VCaP (cell line): Measurements from ENCODE around the gene UGCG.

Experiments used
- H3K27ac ChIP-seq: fragments of 450-650 bp; 2 replicates; pipeline ENCODE4 v1.5.1; 2017
- TF ChIP-seq, protein P1 (sequence below): fragments of 450-650 bp; conservative IDR thresholded peaks from 2 replicates; pipeline ENCODE4 v1.5.1; 2017; ENCODE audit warnings: mild to moderate bottlenecking, moderate library complexity

UGCG gene

DNA sequence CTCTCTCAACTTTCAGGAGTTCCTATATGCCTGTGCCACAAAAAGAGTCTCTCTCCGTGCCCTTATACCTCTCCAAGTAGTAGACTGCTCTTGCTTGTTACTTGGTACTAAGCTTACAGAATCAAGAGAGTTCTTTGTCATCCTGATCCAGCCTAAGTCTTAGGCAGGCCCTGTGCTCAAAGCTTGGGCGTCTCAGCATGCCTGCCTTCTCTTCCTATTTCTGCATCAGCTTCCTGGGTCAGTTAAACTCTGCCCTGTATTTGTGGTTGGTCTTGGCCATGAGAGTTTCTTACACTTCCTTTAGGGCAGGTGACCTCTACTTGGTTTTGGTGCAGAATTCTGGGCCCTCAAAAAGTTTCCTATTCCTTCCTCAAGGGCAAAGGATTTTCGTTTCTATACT, 33.0 kb upstream of the UGCG start:
- TF ChIP-seq, protein P1, sequence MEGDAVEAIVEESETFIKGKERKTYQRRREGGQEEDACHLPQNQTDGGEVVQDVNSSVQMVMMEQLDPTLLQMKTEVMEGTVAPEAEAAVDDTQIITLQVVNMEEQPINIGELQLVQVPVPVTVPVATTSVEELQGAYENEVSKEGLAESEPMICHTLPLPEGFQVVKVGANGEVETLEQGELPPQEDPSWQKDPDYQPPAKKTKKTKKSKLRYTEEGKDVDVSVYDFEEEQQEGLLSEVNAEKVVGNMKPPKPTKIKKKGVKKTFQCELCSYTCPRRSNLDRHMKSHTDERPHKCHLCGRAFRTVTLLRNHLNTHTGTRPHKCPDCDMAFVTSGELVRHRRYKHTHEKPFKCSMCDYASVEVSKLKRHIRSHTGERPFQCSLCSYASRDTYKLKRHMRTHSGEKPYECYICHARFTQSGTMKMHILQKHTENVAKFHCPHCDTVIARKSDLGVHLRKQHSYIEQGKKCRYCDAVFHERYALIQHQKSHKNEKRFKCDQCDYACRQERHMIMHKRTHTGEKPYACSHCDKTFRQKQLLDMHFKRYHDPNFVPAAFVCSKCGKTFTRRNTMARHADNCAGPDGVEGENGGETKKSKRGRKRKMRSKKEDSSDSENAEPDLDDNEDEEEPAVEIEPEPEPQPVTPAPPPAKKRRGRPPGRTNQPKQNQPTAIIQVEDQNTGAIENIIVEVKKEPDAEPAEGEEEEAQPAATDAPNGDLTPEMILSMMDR = no peak
- no peak overlapping the region for H3K27ac ChIP-seq

DNA sequence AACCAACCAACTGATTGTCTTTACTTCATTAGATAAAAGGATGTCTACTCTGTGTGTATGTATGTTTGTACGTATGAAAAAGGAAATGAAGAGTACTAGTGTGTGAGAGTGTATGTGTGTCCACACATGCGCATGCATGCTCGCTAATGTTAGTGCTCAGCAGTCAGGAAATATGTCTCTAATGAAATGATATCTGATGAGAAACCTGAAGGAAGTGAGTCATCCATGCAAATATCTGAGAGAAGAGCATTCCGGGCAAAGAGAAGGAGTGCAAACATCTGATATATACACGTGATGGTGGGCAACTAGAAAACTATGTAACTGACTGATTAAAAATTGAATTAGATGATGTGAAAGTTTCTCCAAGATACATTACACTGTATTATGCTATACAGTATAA, 29.6 kb upstream of the UGCG start:
- peak overlapping the region; percentile 2; the same call in 1 of the 2 replicates for H3K27ac ChIP-seq
- TF ChIP-seq, protein P1 = no peak

DNA sequence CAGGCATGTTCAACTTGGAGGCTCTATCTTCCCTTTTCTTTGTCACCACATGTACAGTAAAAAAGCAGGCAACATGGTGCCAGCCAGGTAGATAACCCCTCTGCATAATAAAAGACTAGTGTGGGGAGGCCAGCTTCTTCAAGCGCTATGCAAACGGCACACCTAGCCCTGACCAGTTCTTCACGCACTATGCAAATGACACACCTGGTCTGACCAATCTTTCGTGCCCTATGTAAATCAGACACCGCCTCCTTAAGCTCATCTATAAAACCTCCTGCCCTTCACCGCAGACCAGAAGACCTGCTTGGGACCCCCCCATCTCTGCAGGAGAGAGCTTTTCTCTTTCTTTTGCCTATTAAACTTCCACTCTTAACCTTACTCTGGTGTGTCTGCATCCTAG, 28.1 kb upstream of the UGCG start:
- TF ChIP-seq, protein P1 = no peak
- no peak overlapping the region for H3K27ac ChIP-seq

DNA sequence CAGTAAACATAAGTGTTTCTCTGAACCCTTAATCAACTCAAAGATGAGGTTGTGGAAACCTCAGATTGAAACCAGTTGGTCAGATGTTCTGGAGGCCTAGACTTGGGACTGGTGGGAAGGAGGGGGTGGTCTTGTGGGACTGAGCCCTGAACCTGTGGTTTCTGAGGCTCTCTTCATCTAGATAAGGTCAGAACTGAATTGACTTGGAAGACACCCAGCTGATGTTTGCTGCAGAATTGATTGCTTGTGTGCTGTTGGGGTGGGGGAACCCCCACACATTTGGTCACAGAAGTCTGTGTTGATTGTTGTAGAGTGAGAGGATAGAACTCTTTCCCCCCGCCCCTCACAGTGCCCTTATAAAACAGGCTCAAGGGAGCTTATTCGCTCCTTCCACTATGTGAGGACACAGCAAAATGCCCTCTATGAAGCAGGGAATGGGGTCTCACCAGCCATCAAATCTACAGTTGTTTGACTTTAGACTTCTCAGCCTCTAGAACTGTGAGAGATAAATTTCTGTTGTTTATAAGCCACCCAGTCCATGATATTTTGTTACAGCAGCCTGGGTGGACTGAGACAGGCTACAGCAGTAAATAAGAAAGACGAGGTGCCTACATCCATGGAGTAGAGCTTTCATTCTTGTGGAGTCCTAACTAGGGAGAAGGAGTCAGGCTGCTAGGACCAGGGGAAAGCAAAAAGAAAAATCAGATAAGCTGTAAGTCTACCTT, 25.7 kb upstream of the UGCG start:
- TF ChIP-seq, protein P1 = no peak

DNA sequence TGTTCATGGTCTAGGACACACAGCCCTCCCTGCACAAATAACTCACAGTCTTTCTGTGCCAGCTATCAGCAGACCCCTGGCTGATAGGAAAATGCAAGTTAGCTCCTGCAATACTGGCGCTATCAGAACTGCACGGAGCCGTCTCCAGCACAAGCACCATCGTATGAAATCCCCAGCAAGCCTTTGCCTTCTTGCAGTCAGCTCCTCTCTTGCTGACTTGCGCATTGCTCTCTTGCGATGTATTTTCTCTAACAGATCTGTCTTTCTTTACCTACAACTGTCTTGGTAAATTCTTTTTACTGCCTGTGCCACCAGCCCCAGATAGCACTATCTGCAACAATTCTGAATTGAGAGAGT, 25.1 kb upstream of the UGCG start:
- peak overlapping the region; percentile 12 for H3K27ac ChIP-seq
- TF ChIP-seq, protein P1 = no peak

More for the DNA sequence above, 25.7 kb upstream of the UGCG start:
- peak overlapping the region; percentile 12 for H3K27ac ChIP-seq

DNA sequence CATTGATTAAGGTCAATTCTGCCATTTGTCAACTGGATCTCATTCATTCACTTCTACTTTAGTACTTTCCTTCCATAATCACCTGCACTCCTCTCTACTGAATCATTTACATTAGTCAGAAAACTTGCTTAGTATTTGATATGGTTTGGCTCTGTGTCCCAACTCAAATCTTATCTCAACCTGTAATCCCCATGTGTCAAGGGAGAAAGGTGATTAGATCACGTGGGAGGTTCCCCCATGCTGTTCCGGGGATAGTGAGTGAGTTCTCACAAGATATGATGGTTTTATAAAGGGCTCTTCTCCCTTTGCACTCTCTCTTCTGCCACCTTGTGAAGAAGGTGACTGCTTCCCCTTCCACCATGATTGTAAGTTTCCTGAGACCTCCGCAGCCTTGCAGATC, 23.7 kb upstream of the UGCG start:
- TF ChIP-seq, protein P1 = no peak
- no peak overlapping the region for H3K27ac ChIP-seq

DNA sequence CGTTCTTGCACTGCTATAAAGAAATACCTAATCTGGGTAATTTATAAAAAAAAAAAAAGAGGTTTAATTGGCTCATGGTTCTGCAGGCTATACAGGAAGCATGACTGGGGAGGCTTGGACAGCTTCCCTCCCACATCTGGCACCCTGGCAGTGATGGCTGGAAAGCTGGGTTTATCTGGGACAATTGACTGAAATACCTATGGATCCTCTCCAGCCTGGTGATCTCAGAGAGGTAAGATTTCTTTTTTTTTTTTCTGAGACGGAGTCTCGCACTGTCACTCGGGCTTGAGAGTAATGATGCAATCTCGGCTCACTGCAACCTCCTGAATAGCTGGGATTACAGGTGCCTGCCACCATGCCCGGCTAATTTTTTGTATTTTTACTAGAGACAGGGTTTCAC, 22.7 kb upstream of the UGCG start:
- H3K27ac ChIP-seq = no peak overlapping the region
- TF ChIP-seq, protein P1 = no peak
